HepG2 (cell line): Measurements from ENCODE around the gene SSC5D. TPM values are rescaled to one million over a fixed set of nuclear protein-coding genes. Genes with fewer than 3 reads are reported as not detected.
A peak's percentile ranks its signal among the peaks of the same experiment; 100 is the strongest.

Source experiments
- ATAC-seq: fragments of 200-7000 bp; cut with Tn5 transposase; 3 replicates; pipeline ENCODE4 v1.9.1; 2020; ENCODE audit warnings: mild to moderate bottlenecking, moderate library complexity
- Bru-seq: library from RNA; stranded (reverse); fragments of 400-500 nt; gene quantifications from one replicate; lab custom pipeline; 2021; lab: Mats Ljungman, UMichigan
- BruChase-seq, 2 experiments: library from RNA; stranded (reverse); fragments of 400-500 nt; gene quantifications; one replicate each; lab custom pipeline; 2021; lab: Mats Ljungman, UMichigan
- BruUV-seq: library from RNA; stranded (reverse); fragments of 400-500 nt; replicated peaks from 2 replicates; lab custom pipeline; 2021; lab: Mats Ljungman, UMichigan
- CTCF ChIA-PET: fragments of 300-600 bp; formaldehyde crosslinking; extraction: SDS; loops from one replicate; lab custom pipeline; 2021; ENCODE audit warnings: low total read pairs, inconsistent platforms, low intra/inter-chr PET ratio; lab: Yijun Ruan, JAX
- POLR2A ChIA-PET: fragments of 350-600 bp; sonication (Branson Sonifier 250); formaldehyde crosslinking; loops from one replicate; lab custom pipeline; 2020; ENCODE audit warnings: antibody characterized with exemption, inconsistent platforms; lab: Yijun Ruan, JAX
- DNase-seq: peaks from one replicate; pipeline ENCODE4 v3.0.0-alpha.2; 2015; ENCODE audit warnings: low spot score
- FAIRE-seq: peaks from 3 replicates; lab custom pipeline; 2011; peaks lifted over from hg19 to GRCh38; lab: Jason Lieb, UNC
- H2AFZ ChIP-seq: one replicate; pipeline ENCODE4 v1.6.1; 2011; ENCODE audit warnings: low read length, inconsistent platforms
- H3K27ac ChIP-seq: fragments of 300-600 bp; 3 replicates; pipeline ENCODE4 v1.8.0; 2011; ENCODE audit warnings: mixed run types, mild to moderate bottlenecking, mixed read lengths, low read length, inconsistent platforms; ENCODE audit not compliant: insufficient read depth; ENCODE audit errors: extremely low read length
- H3K27me3 ChIP-seq, 2 experiments: fragments of 200-600 bp in 1 of 2; 2 replicates in 1 of 2; 3 replicates in 1 of 2; pipeline versions ENCODE4 v1.6.0 to v1.8.0; 2011; ENCODE audit warnings: low read length in 2 of 2, mild to moderate bottlenecking in 2 of 2, moderate library complexity in 2 of 2, inconsistent platforms in 1 of 2; ENCODE audit not compliant: insufficient read depth in 2 of 2, control insufficient read depth in 1 of 2
- H3K36me3 ChIP-seq, 2 experiments: fragments of 200-600 bp in 1 of 2; replicated peaks in 1 of 2; 2 replicates in 1 of 2; 3 replicates in 1 of 2; pipeline versions ENCODE4 v1.5.1 to v1.8.0; 2011; ENCODE audit warnings: low read length in 2 of 2, inconsistent platforms in 1 of 2; ENCODE audit not compliant: insufficient read depth in 2 of 2, control insufficient read depth in 1 of 2
- H3K4me1 ChIP-seq: 2 replicates; pipeline ENCODE4 v1.5.1; 2012; ENCODE audit warnings: low read length, inconsistent platforms; ENCODE audit not compliant: insufficient read depth
- H3K4me2 ChIP-seq: 2 replicates; pipeline ENCODE4 v1.6.0; 2011; ENCODE audit warnings: low read depth, low read length, inconsistent platforms
- H3K4me3 ChIP-seq, 3 experiments: fragments of 200-600 bp in 1 of 3; sonication (generic), shearing (Covaris generic) in 1 of 3; replicated peaks in 1 of 3; 2 replicates each; pipeline ENCODE4 v1.5.1; 2011 to 2016; ENCODE audit warnings: low read length in 3 of 3, inconsistent platforms in 2 of 3, low read depth in 2 of 3, mild to moderate bottlenecking in 2 of 3, control low read depth in 1 of 3, mixed read lengths in 1 of 3; ENCODE audit not compliant: insufficient read depth in 1 of 3
- H3K79me2 ChIP-seq: one replicate; pipeline ENCODE4 v1.6.1; 2011; ENCODE audit warnings: low read length, inconsistent platforms; ENCODE audit not compliant: insufficient read depth
- H3K9ac ChIP-seq: 2 replicates; pipeline ENCODE4 v1.6.0; 2011; ENCODE audit warnings: mild to moderate bottlenecking, low read depth, low read length, inconsistent platforms; ENCODE audit not compliant: insufficient read depth
- H3K9me3 ChIP-seq: 2 replicates; pipeline ENCODE4 v1.5.1; 2012; ENCODE audit warnings: mild to moderate bottlenecking, low read length
- H4K20me1 ChIP-seq: 2 replicates; pipeline ENCODE4 v1.6.0; 2011; ENCODE audit warnings: inconsistent platforms, mild to moderate bottlenecking, low read length, moderate library complexity; ENCODE audit not compliant: insufficient read depth
- CBX1 ChIP-seq: IDR thresholded peaks from one replicate; pipeline ENCODE4 v1.6.1; 2016; ENCODE audit warnings: antibody characterized with exemption, low read depth
- DBP ChIP-seq: sonication (generic); formaldehyde crosslinking; IDR thresholded peaks from 2 replicates; pipeline ENCODE4 v1.4.0; 2020; ENCODE audit warnings: missing genetic modification reagents; ENCODE audit errors: not compliant biosample characterization
- MTF1 ChIP-seq: sonication (generic); formaldehyde crosslinking; IDR thresholded peaks from 2 replicates; pipeline ENCODE4 v1.5.0; 2020; ENCODE audit warnings: missing genetic modification reagents
- NFATC3 ChIP-seq: sonication (generic); formaldehyde crosslinking; IDR thresholded peaks from 2 replicates; pipeline ENCODE4 v1.5.1; 2020; ENCODE audit warnings: mild to moderate bottlenecking, missing genetic modification reagents
- ZMYM3 ChIP-seq: sonication (generic); formaldehyde crosslinking; IDR thresholded peaks from 2 replicates; pipeline ENCODE4 v1.5.1; 2020; ENCODE audit warnings: mild to moderate bottlenecking, missing genetic modification reagents
- WGBS: methylation state at CpG from one replicate; pipeline ENCODE4 v1.1.6; 2017; ENCODE audit warnings: low lambda C conversion rate; 5-methylcytosine and 5-hydroxymethylcytosine counted together
- in situ Hi-C: cut with HindIII; loops from 2 replicates; pipeline ENCODE4 v1.10.0; 2017; ENCODE audit warnings: low pct_unique_long_range_greater_than_20kb; ENCODE audit not compliant: extremely low pct_ligation_motif_present
- intact Hi-C: fragments of 100-400 bp; cut with micrococcal nuclease; formaldehyde crosslinking; loops from one replicate; pipeline ENCODE4 v1.10.0; 2022; ENCODE audit not compliant: unreplicated experiment
- long read RNA-seq, 2 experiments: library from RNA in 1 of 2; library from polyadenylated mRNA in 1 of 2; stranded (forward) in 1 of 2; unstranded in 1 of 2; transcript quantifications; one replicate each; pipeline ENCODE4 v2.0.0, GENCODE V29; 2019 to 2022
- polyA minus RNA-seq, 3 experiments: library from RNA; depleted of rRNA, polyadenylated mRNA; stranded (reverse); fragments of >200 nt; gene quantifications; 2 replicates each; pipeline ENCODE4 v1.2.3, GENCODE V29; 2011; ENCODE audit warnings: low replicate concordance in 1 of 3
- polyA plus RNA-seq, 8 experiments: library from polyadenylated mRNA; depleted of rRNA in 3 of 8; stranded (reverse) in 7 of 8; unstranded in 1 of 8; fragments of >200 nt; fragmentation: Illumina TruSeq in 4 of 8; extraction: Trizol in 4 of 8; gene quantifications; 2 replicates each; pipeline versions ENCODE4 v1.2.1 to v1.2.3, GENCODE V29; 2011 to 2016; ENCODE audit warnings: low read depth in 4 of 8, missing spikeins in 1 of 8, mixed read lengths in 1 of 8; ENCODE audit not compliant: insufficient read depth in 1 of 8
- total RNA-seq, 5 experiments: library from RNA; depleted of rRNA; stranded (reverse); fragments of >200 nt; fragmentation: Illumina TruSeq; extraction: Trizol; gene quantifications; 2 replicates each; pipeline ENCODE4 v1.2.3, GENCODE V29; 2016; ENCODE audit warnings: low read depth in 1 of 5
- TF ChIP-seq, protein P1 (sequence below): sonication (generic); formaldehyde crosslinking; IDR thresholded peaks from 2 replicates; pipeline ENCODE4 v1.5.0; 2020; ENCODE audit warnings: missing genetic modification reagents, mild to moderate bottlenecking, borderline replicate concordance
- TF ChIP-seq, protein P2 (sequence below): IDR thresholded peaks from 2 replicates; pipeline ENCODE4 v1.6.1; 2016; ENCODE audit warnings: missing genetic modification reagents, missing compliant biosample characterization

The SSC5D gene
- total RNA-seq (2016; rRNA removed; fragmentation: Illumina TruSeq; extraction: Trizol) (not detected in 2 replicates), polyA plus RNA-seq (2011; rRNA removed) (0.03 TPM in 1 of 2 replicates, not detected in the other), polyA minus RNA-seq (2011; rRNA and poly(A)+ RNA removed; ENCODE audit: low replicate concordance) (0.04 and 0.14 TPM in 2 replicates), Bru-seq, nascent RNA (percentile 11 among the genes with signal in this experiment), BruChase-seq, experiment 1, labeled RNA remaining after a 6-hour chase (percentile 12 among the genes with signal in this experiment), BruChase-seq, experiment 2, labeled RNA remaining after a 2-hour chase (percentile 6 among the genes with signal in this experiment)
- not detected in 2 replicates for total RNA-seq (2016; cell fraction: cytosol; rRNA removed; fragmentation: Illumina TruSeq; extraction: Trizol; ENCODE audit: low read depth)
- not detected in 2 replicates for total RNA-seq (2016; cell fraction: insoluble cytoplasmic fraction; rRNA removed; fragmentation: Illumina TruSeq; extraction: Trizol)
- total RNA-seq (2016; cell fraction: membrane; rRNA removed; fragmentation: Illumina TruSeq; extraction: Trizol), result not detected in 2 replicates
- not detected in 2 replicates for total RNA-seq (2016; cell fraction: nucleus; rRNA removed; fragmentation: Illumina TruSeq; extraction: Trizol)
- not detected in 2 replicates for polyA plus RNA-seq (2011; cell fraction: cytosol; rRNA removed)
- 0.10 and 0.61 TPM in 2 replicates for polyA plus RNA-seq (2011; cell fraction: nucleus; rRNA removed)
- 0.03 TPM in 1 of 2 replicates, not detected in the other for polyA plus RNA-seq (2012)
- polyA plus RNA-seq (2016; cell fraction: cytosol; fragmentation: Illumina TruSeq; extraction: Trizol; ENCODE audit: low read depth), result not detected in 2 replicates
- not detected in 2 replicates for polyA plus RNA-seq (2016; cell fraction: insoluble cytoplasmic fraction; fragmentation: Illumina TruSeq; extraction: Trizol; ENCODE audit: low read depth)
- not detected in 2 replicates for polyA plus RNA-seq (2016; cell fraction: membrane; fragmentation: Illumina TruSeq; extraction: Trizol; ENCODE audit: low read depth)
- not detected in 2 replicates for polyA plus RNA-seq (2016; cell fraction: nucleus; fragmentation: Illumina TruSeq; extraction: Trizol; ENCODE audit: insufficient read depth, low read depth)
- not detected in 2 replicates for polyA minus RNA-seq (2011; cell fraction: cytosol; rRNA and poly(A)+ RNA removed)
- polyA minus RNA-seq (2011; cell fraction: nucleus; rRNA and poly(A)+ RNA removed), result 0.12 TPM in 1 of 2 replicates, not detected in the other
- long read RNA-seq, experiment 1, result 0 reads
- long read RNA-seq, experiment 2, result 0 reads

GRCh38 chr19:55487924-55488687 is at the start of gene SSC5D:
TSS of gene SSC5D (plus strand) at chr19:55488436. CDS start at chr19:55488590, 154 bp downstream.
- TF ChIP-seq, protein P1, sequence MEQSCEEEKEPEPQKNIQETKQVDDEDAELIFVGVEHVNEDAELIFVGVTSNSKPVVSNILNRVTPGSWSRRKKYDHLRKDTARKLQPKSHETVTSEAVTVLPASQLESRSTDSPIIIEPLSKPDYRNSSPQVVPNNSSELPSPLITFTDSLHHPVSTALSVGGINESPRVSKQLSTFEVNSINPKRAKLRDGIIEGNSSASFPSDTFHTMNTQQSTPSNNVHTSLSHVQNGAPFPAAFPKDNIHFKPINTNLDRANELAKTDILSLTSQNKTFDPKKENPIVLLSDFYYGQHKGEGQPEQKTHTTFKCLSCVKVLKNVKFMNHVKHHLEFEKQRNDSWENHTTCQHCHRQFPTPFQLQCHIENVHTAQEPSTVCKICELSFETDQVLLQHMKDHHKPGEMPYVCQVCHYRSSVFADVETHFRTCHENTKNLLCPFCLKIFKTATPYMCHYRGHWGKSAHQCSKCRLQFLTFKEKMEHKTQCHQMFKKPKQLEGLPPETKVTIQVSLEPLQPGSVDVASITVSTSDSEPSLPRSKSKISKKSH, result no peak
- TF ChIP-seq CBX1, result no peak
- TF ChIP-seq MTF1, result no peak
- TF ChIP-seq, protein P2, sequence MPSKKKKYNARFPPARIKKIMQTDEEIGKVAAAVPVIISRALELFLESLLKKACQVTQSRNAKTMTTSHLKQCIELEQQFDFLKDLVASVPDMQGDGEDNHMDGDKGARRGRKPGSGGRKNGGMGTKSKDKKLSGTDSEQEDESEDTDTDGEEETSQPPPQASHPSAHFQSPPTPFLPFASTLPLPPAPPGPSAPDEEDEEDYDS (CRISPR knock-in tag), result no peak
- TF ChIP-seq ZMYM3 (CRISPR knock-in tag), result peak; percentile 83
- no peak for TF ChIP-seq NFATC3 (CRISPR knock-in tag)
- no peak for TF ChIP-seq DBP
- FAIRE-seq (no peak), ATAC-seq (no peak), DNase-seq (no peak)
- 18% methylated on average over 21 of the region's 21 CpGs for WGBS
- no peaks in the 10 kb centered on the region for H3K79me2 ChIP-seq
- H3K4me3 ChIP-seq, result peak within 1 kb of the TSS in 1 of 3 experiments; percentile 42; a peak in 1 of 6 replicates
- ChIA-PET POLR2A (interaction anchor here (1.4 to 4.3 kb wide), 3 partner anchors 11 to 118 kb away, joined by 4 to 44 read pairs (median 5); partner anchors contain the start of gene ZNF628), CTCF (no interaction called here)
- BruUV-seq, result no TSS peak
- peaks cover 33% of the 10 kb centered on the region for H3K4me1 ChIP-seq
- peaks cover 10 to 36% of the 10 kb centered on the region in 2 experiments for H3K27me3 ChIP-seq
- H3K36me3 ChIP-seq, result no peaks in the 10 kb centered on the region
- peak within 1 kb of the TSS; percentile 67 for H3K4me2 ChIP-seq
- in situ Hi-C loops, result no loop called here
- intact Hi-C loops, result no loop called here
- H4K20me1 ChIP-seq, result no peaks in the 10 kb centered on the region
- no peak within 1 kb of the TSS for H2AFZ ChIP-seq
- peak within 1 kb of the TSS; percentile 32; the same call in 1 of the 2 replicates for H3K9ac ChIP-seq
- no peak within 1 kb of the TSS for H3K27ac ChIP-seq
- H3K9me3 ChIP-seq, result no peaks in the 10 kb centered on the region
